Erythroblast (primary cell): Measurements from ENCODE around the gene MRPL21.

Experiments used
- GATA1 ChIP-seq: IDR thresholded peaks from 2 replicates; pipeline ENCODE4 v1.6.1; 2011; ENCODE audit warnings: low read depth, mild to moderate bottlenecking, control low read depth, low read length, moderate library complexity
- POLR2A ChIP-seq: IDR thresholded peaks from 2 replicates; pipeline ENCODE4 v1.6.1; 2011; ENCODE audit warnings: mild to moderate bottlenecking, low read length

- TF ChIP-seq POLR2A = no peak
- TF ChIP-seq GATA1 = no peak
Measured at GRCh38 chr11:68870470-68870869, 33.2 kb downstream of the MRPL21 start.
